Heart left ventricle (tissue), 13 donors: Measurements from ENCODE around the gene RAB4A.

Experiments used
- POLR2A ChIP-seq, 2 donors: fragments of 450-650 bp; IDR thresholded peaks; one replicate each; pipeline ENCODE4 v1.6.1; 2017; ENCODE audit warnings: antibody characterized with exemption in 2 of 2, mild to moderate bottlenecking in 2 of 2, moderate library complexity in 2 of 2
- TF ChIP-seq, protein P1 (sequence below), 12 donors: fragments of 200-600 bp; sonication (generic) in 4 of 12; IDR thresholded peaks; one replicate each; pipeline versions ENCODE4 v1.5.0 to v1.8.0; 2018 to 2022; ENCODE audit warnings: antibody characterized with exemption in 12 of 12, mild to moderate bottlenecking in 5 of 12
- donor health status: ischemic (EF 13 %, LVEDD 7.1; RV severe dilation, severe dysfunction).
- donor health status: DM: no; HTN: yes; CAD: no.
- donor health status: DM: no; HTN: no; CAD: no.
- donor health status: ischemic (EF 25% LVEDD 6.9; RV normal size, moderate dysfunction).
- donor health status: ischemic (EF 25% LVEDD 5.7; RV mildly dilated, moderate dysfunction).
- donor health status: ischemic (EF 35%, LVEDD 5.7; RV mildly dilated, moderate dysfunction).
- donor health status: nonischemic (EF 11% LVEDD 7.7; RV severe dilation, severe dysfunction).
- donor health status: DM: yes; HTN: yes; CAD: no.
- donor health status: PGD.
- donor health status: ischemic (EF 29% LVEDD 5.4; RV normal size, mild dysfunction).
- donor health status: nonischemic (EF 23%, LVEDD 6.1; RV moderate dilation, normal function).

DNA sequence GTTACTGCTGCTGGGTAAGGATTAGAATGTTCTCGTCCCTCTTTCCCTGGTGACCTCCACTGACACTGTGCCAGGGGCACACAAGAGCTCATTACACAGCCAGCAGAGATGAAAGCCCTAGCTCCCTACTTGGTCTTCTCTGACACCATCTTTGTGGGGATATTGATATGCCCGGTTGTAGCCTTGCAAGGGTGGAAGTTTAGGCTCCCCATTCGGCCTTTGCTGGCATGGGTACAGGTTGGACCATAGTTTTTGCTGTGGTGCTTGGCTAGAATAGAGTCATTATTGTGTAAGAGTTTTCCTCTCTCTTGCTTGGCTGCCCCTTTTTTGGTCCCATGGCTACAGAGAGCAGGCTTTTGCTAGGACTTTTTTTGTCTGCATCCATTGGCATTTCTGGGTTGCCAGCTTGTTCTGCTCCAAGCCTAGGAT lies 12.3 kb downstream of the RAB4A start:
- TF ChIP-seq, protein P1, sequence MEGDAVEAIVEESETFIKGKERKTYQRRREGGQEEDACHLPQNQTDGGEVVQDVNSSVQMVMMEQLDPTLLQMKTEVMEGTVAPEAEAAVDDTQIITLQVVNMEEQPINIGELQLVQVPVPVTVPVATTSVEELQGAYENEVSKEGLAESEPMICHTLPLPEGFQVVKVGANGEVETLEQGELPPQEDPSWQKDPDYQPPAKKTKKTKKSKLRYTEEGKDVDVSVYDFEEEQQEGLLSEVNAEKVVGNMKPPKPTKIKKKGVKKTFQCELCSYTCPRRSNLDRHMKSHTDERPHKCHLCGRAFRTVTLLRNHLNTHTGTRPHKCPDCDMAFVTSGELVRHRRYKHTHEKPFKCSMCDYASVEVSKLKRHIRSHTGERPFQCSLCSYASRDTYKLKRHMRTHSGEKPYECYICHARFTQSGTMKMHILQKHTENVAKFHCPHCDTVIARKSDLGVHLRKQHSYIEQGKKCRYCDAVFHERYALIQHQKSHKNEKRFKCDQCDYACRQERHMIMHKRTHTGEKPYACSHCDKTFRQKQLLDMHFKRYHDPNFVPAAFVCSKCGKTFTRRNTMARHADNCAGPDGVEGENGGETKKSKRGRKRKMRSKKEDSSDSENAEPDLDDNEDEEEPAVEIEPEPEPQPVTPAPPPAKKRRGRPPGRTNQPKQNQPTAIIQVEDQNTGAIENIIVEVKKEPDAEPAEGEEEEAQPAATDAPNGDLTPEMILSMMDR (IDR thresholded peaks at IDR 0.05), result no peak
- TF ChIP-seq POLR2A (IDR thresholded peaks at IDR 0.05), result no peak
